Common myeloid progenitor, CD34-positive (primary cell): ENCODE data around the gene HMBS.

Experiments
- CTCF ChIA-PET: fragments of 350-600 bp; sonication (Branson Sonifier 250); formaldehyde crosslinking; loops from one replicate; lab custom pipeline; 2021; ENCODE audit warnings: antibody characterized with exemption; lab: Charles Lee
- POLR2A ChIA-PET: fragments of 350-600 bp; sonication (Branson Sonifier 250); formaldehyde crosslinking; loops from one replicate; lab custom pipeline; 2021; ENCODE audit warnings: antibody characterized with exemption; lab: Charles Lee
- DNase-seq, 3 donors: peaks; one replicate each; pipeline versions ENCODE4 v3.0.0 to v3.0.0-alpha.2; 2013
- H3K27ac ChIP-seq, 2 experiments: 1 replicate in 1 of 2; 2 replicates in 1 of 2; pipeline ENCODE4 v1.7.0; 2013; ENCODE audit warnings: inconsistent platforms in 2 of 2, low read length in 2 of 2, mild to moderate bottlenecking in 2 of 2, low read depth in 1 of 2, moderate library complexity in 1 of 2; ENCODE audit not compliant: severe bottlenecking in 2 of 2, insufficient read depth in 1 of 2, poor library complexity in 1 of 2
- H3K27me3 ChIP-seq, 5 experiments: replicated peaks in 2 of 5; 1 replicate in 3 of 5; 2 replicates in 2 of 5; pipeline versions ENCODE4 v1.6.1 to v1.7.0; 2013; ENCODE audit warnings: low read length in 4 of 5, mild to moderate bottlenecking in 2 of 5, moderate library complexity in 2 of 5, inconsistent platforms in 1 of 5; ENCODE audit not compliant: insufficient read depth in 5 of 5, control insufficient read depth in 4 of 5
- H3K36me3 ChIP-seq, 4 experiments: 1 replicate in 2 of 4; 2 replicates in 2 of 4; pipeline versions ENCODE4 v1.6.1 to v1.7.0; 2013; ENCODE audit warnings: low read length in 3 of 4, control low read depth in 1 of 4, mild to moderate bottlenecking in 1 of 4; ENCODE audit not compliant: control insufficient read depth in 4 of 4, insufficient read depth in 4 of 4
- H3K4me1 ChIP-seq, 4 experiments: 1 replicate in 3 of 4; 2 replicates in 1 of 4; pipeline versions ENCODE4 v1.6.1 to v1.7.1; 2013; ENCODE audit warnings: low read length in 3 of 4, mild to moderate bottlenecking in 3 of 4, control low read depth in 1 of 4, inconsistent platforms in 1 of 4, moderate library complexity in 1 of 4; ENCODE audit not compliant: control insufficient read depth in 4 of 4, insufficient read depth in 4 of 4; ENCODE audit errors: control extremely low read depth in 1 of 4
- H3K4me3 ChIP-seq, 7 experiments: 1 replicate in 4 of 7; 2 replicates in 3 of 7; pipeline versions ENCODE4 v1.5.1 to v1.7.0; 2013; ENCODE audit warnings: mild to moderate bottlenecking in 7 of 7, low read length in 6 of 7, moderate library complexity in 6 of 7, inconsistent platforms in 2 of 7, low read depth in 2 of 7, control low read depth in 1 of 7; ENCODE audit not compliant: insufficient read depth in 4 of 7, control insufficient read depth in 1 of 7; ENCODE audit errors: extremely low read depth in 1 of 7
- H3K9me3 ChIP-seq, 5 experiments: 1 replicate in 4 of 5; 2 replicates in 1 of 5; pipeline versions ENCODE4 v1.6.1 to v1.7.1; 2013; ENCODE audit warnings: low read length in 4 of 5, mild to moderate bottlenecking in 2 of 5, inconsistent platforms in 1 of 5, low read depth in 1 of 5, moderate library complexity in 1 of 5; ENCODE audit not compliant: control insufficient read depth in 4 of 5, insufficient read depth in 2 of 5; ENCODE audit errors: control extremely low read depth in 1 of 5
- WGBS: methylation state at CpG from one replicate; pipeline ENCODE4 v1.1.5; 2013; ENCODE audit not compliant: insufficient coverage; 5-methylcytosine and 5-hydroxymethylcytosine counted together

The HMBS gene

GRCh38 chr11:119085437-119085847, 761 bp downstream of the HMBS start:
- H3K36me3 ChIP-seq, result peaks cover 11 to 43% (median 17%) of the 10 kb centered on the region in 4 experiments
- ChIA-PET POLR2A (interaction anchor here (1.3 to 2.1 kb wide), 2 partner anchors 9 to 18 kb away, joined by 5 to 19 read pairs; partner anchors contain the start of gene VPS11), CTCF (interaction anchor here (0.6 to 4.9 kb wide), 10 partner anchors 10 to 134 kb away, joined by 3 to 25 read pairs (median 4); partner anchors contain the start of genes DPAGT1 and VPS11)
- peak overlapping the region; percentile 46 to 86 for H3K27ac ChIP-seq
- H3K27me3 ChIP-seq, result no peaks in the 10 kb centered on the region
- peak; percentile 22 to 62 (median 42) for DNase-seq
- whole genome bisulfite sequencing, result 7% methylated on average over 12 of the region's 13 CpGs
- no peaks in the 10 kb centered on the region for H3K9me3 ChIP-seq
- peaks cover 14 to 50% (median 36%) of the 10 kb centered on the region in 4 experiments for H3K4me1 ChIP-seq
- peak overlapping the region; percentile 69 to 94 (median 87) for H3K4me3 ChIP-seq

- peak in 1 of 3 donors; percentile 32 for DNase-seq
- H3K9me3 ChIP-seq, result no peaks in the 10 kb centered on the region
- no peaks in the 10 kb centered on the region for H3K27me3 ChIP-seq
- peaks cover 5 to 31% (median 10%) of the 10 kb centered on the region in 4 experiments for H3K36me3 ChIP-seq
- peak overlapping the region in 1 of 2 experiments; percentile 60 for H3K27ac ChIP-seq
- peaks cover 19 to 58% (median 39%) of the 10 kb centered on the region in 4 experiments for H3K4me1 ChIP-seq
- ChIA-PET CTCF (interaction anchor here (0.8 to 1.6 kb wide), 2 partner anchors 21 to 31 kb away, joined by 3 to 4 read pairs; no protein-coding TSS in a partner anchor), POLR2A (interaction anchor here (0.8 to 1.6 kb wide), 2 partner anchors 20 to 31 kb away, joined by 3 to 5 read pairs; partner anchors contain the start of gene VPS11)
- 88% methylated on average over 6 of the region's 6 CpGs for WGBS
- peak overlapping the region in 1 of 7 experiments; percentile 42 for H3K4me3 ChIP-seq
Observed at GRCh38 chr11:119087123-119087522, 2.4 kb downstream of the HMBS start.

- ChIA-PET CTCF (interaction anchor here (0.8 kb wide), 1 partner anchor 21 kb away, joined by 3 read pairs; no protein-coding TSS in a partner anchor), POLR2A (interaction anchor here (0.8 to 1.6 kb wide), 2 partner anchors 20 to 31 kb away, joined by 3 to 5 read pairs; partner anchors contain the start of gene VPS11)
- WGBS, result no CpG with 5 or more reads among the region's 2 CpGs
- no peaks in the 10 kb centered on the region for H3K27me3 ChIP-seq
- peaks cover 0 to 31% (median 7%) of the 10 kb centered on the region in 4 experiments for H3K36me3 ChIP-seq
- H3K27ac ChIP-seq, result peak overlapping the region in 1 of 2 experiments; percentile 69
- peak overlapping the region in 3 of 7 experiments; percentile 9 to 42 (median 21) for H3K4me3 ChIP-seq
- peak; percentile 79 to 97 (median 94) for DNase-seq
- H3K4me1 ChIP-seq, result peaks cover 19 to 65% (median 46%) of the 10 kb centered on the region in 4 experiments
- no peaks in the 10 kb centered on the region for H3K9me3 ChIP-seq
Observed at GRCh38 chr11:119087747-119088241, 3.1 kb downstream of the HMBS start.

- Histone ChIP-seq H3K27me3 (no peaks in the 10 kb centered on the region), H3K27ac (peak overlapping the region in 1 of 2 experiments; percentile 69), H3K4me1 (peaks cover 23 to 71% (median 52%) of the 10 kb centered on the region in 4 experiments), H3K9me3 (no peaks in the 10 kb centered on the region), H3K36me3 (peaks cover 0 to 34% (median 9%) of the 10 kb centered on the region in 4 experiments), H3K4me3 (no peak overlapping the region)
- POLR2A ChIA-PET, result no interaction called here
- CTCF ChIA-PET, result interaction anchor here (0.7 to 1.0 kb wide), 2 partner anchors 11 to 34 kb away, joined by 3 read pairs; no protein-coding TSS in a partner anchor
- DNase-seq, result no peak
- 98% methylated on average over 9 of the region's 9 CpGs for WGBS
Observed at GRCh38 chr11:119088406-119088805, 3.7 kb downstream of the HMBS start.

GRCh38 chr11:119089319-119089718, 4.6 kb downstream of the HMBS start:
- CTCF ChIA-PET, result interaction anchor here (0.7 kb wide), 1 partner anchor 35 kb away, joined by 3 read pairs; no protein-coding TSS in a partner anchor
- H3K36me3 ChIP-seq, result peaks cover 0 to 40% (median 10%) of the 10 kb centered on the region in 4 experiments
- H3K27ac ChIP-seq, result peak overlapping the region in 1 of 2 experiments; percentile 69
- no peak overlapping the region for H3K4me3 ChIP-seq
- no peak for DNase-seq
- WGBS, result 100% methylated on average over 1 of the region's 1 CpG
- no peaks in the 10 kb centered on the region for H3K9me3 ChIP-seq
- H3K27me3 ChIP-seq, result no peaks in the 10 kb centered on the region
- peaks cover 26 to 75% (median 59%) of the 10 kb centered on the region in 4 experiments for H3K4me1 ChIP-seq
- POLR2A ChIA-PET, result no interaction called here

GRCh38 chr11:119091178-119091577, 6.5 kb downstream of the HMBS start:
- Histone ChIP-seq H3K9me3 (no peaks in the 10 kb centered on the region), H3K27me3 (no peaks in the 10 kb centered on the region), H3K36me3 (peaks cover 0 to 40% (median 10%) of the 10 kb centered on the region in 4 experiments), H3K4me1 (peaks cover 19 to 64% (median 51%) of the 10 kb centered on the region in 4 experiments), H3K4me3 (no peak overlapping the region), H3K27ac (no peak overlapping the region)
- DNase-seq, result no peak
- ChIA-PET POLR2A (no interaction called here), CTCF (interaction anchor here (0.8 to 2.8 kb wide), 6 partner anchors 8 to 232 kb away, joined by 3 to 8 read pairs (median 4); partner anchors contain the start of genes DPAGT1 and VPS11)
- 96% methylated on average over 7 of the region's 9 CpGs for WGBS
